Measurements from ENCODE around the gene PRR30. TPM values are rescaled to one million over a fixed set of nuclear protein-coding genes. Genes with fewer than 3 reads are reported as not detected.
"Not testable (repeated sequence)": the region's sequence is repeated elsewhere in the genome, so short reads cannot be mapped to it uniquely, and the experiment has no call there.

PRR30 gene
- total RNA-seq, 1 donor, result not detected

- no peak for DNase-seq (ENCODE audit: insufficient read length, low spot score, missing footprints)
- H3K79me2 ChIP-seq (ENCODE audit: insufficient read depth, low read length), result no peaks in the 10 kb centered on the region
- H3K4me2 ChIP-seq (ENCODE audit: insufficient read depth, low read length), result no peak overlapping the region
- TF ChIP-seq CTCF (IDR thresholded peaks at IDR 0.05; ENCODE audit: extremely low read depth, low read depth, low read length), result no peak
- no peak overlapping the region for H3K4me3 ChIP-seq (ENCODE audit: insufficient read depth, low read length)
- H3K27ac ChIP-seq (ENCODE audit: low read depth, low read length), result no peak overlapping the region
- H3K27me3 ChIP-seq (ENCODE audit: insufficient read depth, low read length), result peaks cover 40% of the 10 kb centered on the region
- H3K4me1 ChIP-seq (ENCODE audit: insufficient read depth, low read length), result peaks cover 3% of the 10 kb centered on the region
- no peak overlapping the region for H2AFZ ChIP-seq (ENCODE audit: low read length)
- H3K36me3 ChIP-seq (ENCODE audit: insufficient read depth, low read length), result no peaks in the 10 kb centered on the region
- H3K9me3 ChIP-seq (ENCODE audit: low read depth, low read length), result no peaks in the 10 kb centered on the region
- no peaks in the 10 kb centered on the region for H4K20me1 ChIP-seq (ENCODE audit: insufficient read depth, low read length)
Measured at GRCh38 chr2:27121906-27122305, 17.3 kb downstream of the PRR30 start.

- not testable (repeated sequence) for H3K4me1 ChIP-seq (ENCODE audit: insufficient read depth, low read length); H3K27ac ChIP-seq (ENCODE audit: low read depth, low read length); H4K20me1 ChIP-seq (ENCODE audit: insufficient read depth, low read length); DNase-seq (ENCODE audit: insufficient read length, low spot score, missing footprints); H3K79me2 ChIP-seq (ENCODE audit: insufficient read depth, low read length); H3K36me3 ChIP-seq (ENCODE audit: insufficient read depth, low read length); H3K9me3 ChIP-seq (ENCODE audit: low read depth, low read length)
- H3K4me2 ChIP-seq (ENCODE audit: insufficient read depth, low read length), result peak overlapping the region; percentile 91
- peak overlapping the region; percentile 65 for H2AFZ ChIP-seq (ENCODE audit: low read length)
- H3K27me3 ChIP-seq (ENCODE audit: insufficient read depth, low read length), result peaks cover 43% of the 10 kb centered on the region
- peak overlapping the region; percentile 70 for H3K4me3 ChIP-seq (ENCODE audit: insufficient read depth, low read length)
Measured at GRCh38 chr2:27119330-27119670, 19.9 kb downstream of the PRR30 start.

GRCh38 chr2:27118525-27119329 is 20.5 kb downstream of the PRR30 start, which contains the start of gene CGREF1:
Gene CGREF1 (minus strand): TSS chr2:27119128. CDS start chr2:27104366, 14,762 bp downstream.
- no peaks in the 10 kb centered on the region for H3K36me3 ChIP-seq (ENCODE audit: insufficient read depth, low read length)
- peaks cover 3% of the 10 kb centered on the region for H4K20me1 ChIP-seq (ENCODE audit: insufficient read depth, low read length)
- peak within 1 kb of the TSS; percentile 77 for H2AFZ ChIP-seq (ENCODE audit: low read length)
- H3K4me3 ChIP-seq (ENCODE audit: insufficient read depth, low read length), result peak within 1 kb of the TSS; percentile 70
- no peaks in the 10 kb centered on the region for H3K79me2 ChIP-seq (ENCODE audit: insufficient read depth, low read length)
- peaks cover 3% of the 10 kb centered on the region for H3K4me1 ChIP-seq (ENCODE audit: insufficient read depth, low read length)
- DNase-seq (ENCODE audit: insufficient read length, low spot score, missing footprints), result peak; percentile 97
- TF ChIP-seq CTCF (IDR thresholded peaks at IDR 0.05; ENCODE audit: extremely low read depth, low read depth, low read length), result no peak
- H3K9me3 ChIP-seq (ENCODE audit: low read depth, low read length), result no peaks in the 10 kb centered on the region
- H3K27ac ChIP-seq (ENCODE audit: low read depth, low read length), result no peak within 1 kb of the TSS
- peaks cover 43% of the 10 kb centered on the region for H3K27me3 ChIP-seq (ENCODE audit: insufficient read depth, low read length)
- H3K4me2 ChIP-seq (ENCODE audit: insufficient read depth, low read length), result peak within 1 kb of the TSS; percentile 91

GRCh38 chr2:27117995-27118524 is 21.1 kb downstream of the PRR30 start:
- Histone ChIP-seq H3K27me3 (ENCODE audit: insufficient read depth, low read length) (peaks cover 43% of the 10 kb centered on the region), H4K20me1 (ENCODE audit: insufficient read depth, low read length) (peaks cover 3% of the 10 kb centered on the region), H3K4me3 (ENCODE audit: insufficient read depth, low read length) (peak overlapping the region; percentile 70), H3K79me2 (ENCODE audit: insufficient read depth, low read length) (no peaks in the 10 kb centered on the region), H3K9me3 (ENCODE audit: low read depth, low read length) (no peaks in the 10 kb centered on the region), H3K36me3 (ENCODE audit: insufficient read depth, low read length) (no peaks in the 10 kb centered on the region), H3K4me2 (ENCODE audit: insufficient read depth, low read length) (peak overlapping the region; percentile 91), H3K27ac (ENCODE audit: low read depth, low read length) (no peak overlapping the region), H2AFZ (ENCODE audit: low read length) (peak overlapping the region; percentile 77), H3K4me1 (ENCODE audit: insufficient read depth, low read length) (no peaks in the 10 kb centered on the region)
- TF ChIP-seq CTCF (IDR thresholded peaks at IDR 0.05; ENCODE audit: extremely low read depth, low read depth, low read length), result no peak
- DNase-seq (ENCODE audit: insufficient read length, low spot score, missing footprints), result peak; percentile 84
